ENCODE measurements around the gene EHBP1.

Gene EHBP1

DNA sequence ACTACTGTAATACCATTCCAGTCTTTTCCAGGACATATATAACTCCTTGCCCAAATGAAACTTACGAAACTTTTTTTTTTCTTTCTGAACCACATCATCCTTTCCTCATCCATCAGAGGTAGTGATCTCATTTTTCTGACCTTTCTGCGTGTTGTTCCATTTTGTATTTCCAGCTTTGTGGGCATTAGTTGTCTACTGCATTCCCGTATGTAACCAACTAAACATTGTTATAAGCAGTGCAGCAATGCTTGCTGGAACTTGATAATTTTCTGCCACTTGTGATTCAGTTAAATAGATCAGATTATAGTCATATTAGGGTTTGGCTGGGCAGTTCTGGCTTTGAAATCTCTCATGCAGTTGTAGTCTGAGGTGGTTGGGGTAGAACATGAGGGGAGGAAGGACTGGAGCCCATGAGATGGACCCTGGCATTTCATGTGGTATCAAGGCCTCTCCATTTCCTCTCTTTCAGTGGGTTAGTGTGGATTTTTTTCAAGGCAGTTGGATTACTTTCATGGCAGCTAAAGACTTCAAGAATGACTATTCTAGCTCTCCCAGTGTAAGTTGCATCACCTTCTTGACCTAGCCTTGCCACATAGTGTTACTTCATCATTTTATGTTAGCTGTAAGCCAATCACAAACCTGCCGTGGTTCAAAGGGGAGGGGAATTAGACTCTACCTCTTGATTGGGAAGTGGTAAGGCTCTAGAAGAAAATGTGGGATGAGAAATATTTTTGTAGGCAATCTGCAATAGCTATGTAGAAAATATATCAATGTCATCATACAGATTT lies 80.5 kb downstream of the EHBP1 start:
- no peak for DNase-seq

DNA sequence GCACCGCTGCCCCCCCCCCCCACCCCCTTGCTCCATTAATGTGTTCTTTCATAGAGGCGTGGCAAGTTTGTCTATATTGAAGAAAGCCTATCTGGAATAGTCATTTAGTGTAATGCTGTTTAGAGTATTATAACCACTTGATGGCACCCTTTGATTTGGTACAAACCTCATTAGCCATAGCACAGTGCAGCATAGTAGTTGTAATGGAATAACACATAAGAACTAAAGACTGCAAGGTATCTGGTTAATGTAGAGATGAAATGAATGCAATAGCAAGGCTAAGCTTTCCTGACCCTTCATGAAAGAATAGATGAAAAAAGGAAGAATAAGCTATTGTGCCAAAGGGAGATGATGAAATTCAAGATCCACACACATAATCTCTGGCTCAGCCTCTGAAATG lies 81.9 kb downstream of the EHBP1 start:
- DNase-seq: peak; percentile 10

DNA sequence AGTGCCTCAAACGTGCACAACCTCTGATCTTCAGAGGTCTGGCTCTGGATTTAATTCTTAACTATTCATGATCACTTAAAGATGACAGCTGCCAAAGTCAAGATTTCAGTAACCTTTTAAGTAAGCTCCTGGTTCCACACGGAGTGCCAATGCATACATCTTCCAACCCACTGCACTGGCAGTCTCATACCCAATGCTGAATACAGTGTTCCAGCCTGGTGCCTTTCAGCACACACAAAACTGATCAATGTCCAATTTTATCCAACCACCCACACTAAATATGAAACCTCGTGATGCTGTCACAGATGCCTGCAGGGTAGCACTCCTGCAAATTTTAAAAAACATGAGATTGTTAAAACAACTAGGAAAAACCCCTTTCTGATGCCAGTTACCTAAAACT lies 84.0 kb downstream of the EHBP1 start:
- DNase-seq: no peak

- no peak for DNase-seq
Observed at GRCh38 chr2:62789918-62790317, 84.4 kb downstream of the EHBP1 start.

GRCh38 chr2:62792408-62792807 lies 86.9 kb downstream of the EHBP1 start:
- DNase-seq: no peak

DNA sequence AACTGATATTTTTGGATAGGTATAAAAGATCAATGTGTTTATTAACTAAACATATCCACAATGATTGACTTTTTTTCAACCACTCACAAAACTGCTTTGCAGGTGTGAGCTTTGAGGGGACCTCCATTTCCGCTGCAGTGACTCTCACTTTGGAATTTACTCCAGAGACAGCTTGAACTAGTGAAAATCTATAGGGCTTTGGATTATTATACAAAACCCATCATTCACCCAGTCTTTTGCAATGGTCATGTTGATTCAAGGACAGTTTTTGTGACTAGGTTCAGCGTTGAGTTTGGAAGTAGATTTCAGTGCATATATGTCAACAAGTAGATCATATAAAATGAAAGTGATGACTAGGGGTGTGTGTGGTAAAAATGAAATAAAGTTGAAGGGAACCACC lies 87.7 kb downstream of the EHBP1 start:
- DNase-seq: no peak

- no peak for DNase-seq
Observed at GRCh38 chr2:62794791-62795190, 89.3 kb downstream of the EHBP1 start.

DNA sequence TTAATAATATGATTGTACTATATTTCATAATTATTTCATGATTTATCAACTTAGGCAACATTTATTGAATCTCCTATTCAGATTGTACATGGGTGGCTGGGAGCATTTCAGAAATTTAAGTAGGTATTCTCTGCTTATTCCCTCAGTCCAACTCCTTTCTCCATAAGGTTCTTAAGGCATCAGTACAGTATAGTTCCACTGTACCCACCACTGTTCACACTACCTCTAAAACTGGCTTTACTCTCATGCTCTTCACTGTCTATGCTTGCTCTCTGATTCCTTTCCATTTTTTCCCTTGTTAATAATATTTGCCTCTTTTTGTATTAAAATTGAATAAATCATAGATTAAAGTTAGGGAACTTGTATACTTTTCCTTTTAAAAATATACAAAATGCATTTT lies 89.8 kb downstream of the EHBP1 start:
- no peak for DNase-seq

DNA sequence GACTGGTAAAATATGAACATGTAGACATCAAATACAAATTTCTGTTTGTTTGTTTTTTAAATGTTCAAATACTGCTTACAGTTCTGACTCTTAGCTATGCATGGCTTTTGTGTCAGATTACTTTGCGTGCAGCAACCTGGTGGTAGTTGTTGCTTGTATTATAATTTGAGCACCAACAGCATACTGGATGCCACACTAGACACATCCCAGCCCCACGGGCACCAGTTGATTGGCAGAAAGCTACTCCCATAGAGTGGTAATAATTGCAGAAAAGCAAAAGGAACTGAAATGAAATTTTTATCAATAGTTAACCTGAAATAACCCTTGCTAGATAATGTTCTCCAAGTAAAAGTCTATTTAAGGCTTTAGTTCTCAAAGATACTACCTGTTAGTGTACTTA lies 91.6 kb downstream of the EHBP1 start:
- no peak for DNase-seq

DNA sequence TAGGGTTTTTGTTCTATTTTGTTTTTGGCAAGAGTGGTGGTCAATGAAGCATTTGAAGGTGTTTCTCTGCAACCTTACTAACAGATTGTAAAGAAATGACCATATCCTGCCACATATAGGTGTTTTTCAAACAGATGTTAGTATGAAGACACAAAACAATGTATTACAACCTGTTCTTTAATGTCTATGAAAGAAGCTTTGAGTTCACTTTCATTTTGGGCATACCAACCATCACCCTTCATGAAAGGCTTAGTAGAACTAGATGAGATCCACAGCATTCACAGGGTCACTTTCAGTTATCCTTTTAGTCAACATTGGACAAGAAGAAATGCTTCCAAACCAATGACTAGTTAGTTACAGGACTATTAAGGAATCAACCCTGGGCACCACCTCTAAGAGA lies 95.1 kb downstream of the EHBP1 start:
- no peak for DNase-seq

GRCh38 chr2:62801110-62801509 lies 95.6 kb downstream of the EHBP1 start:
- DNase-seq: no peak

DNA sequence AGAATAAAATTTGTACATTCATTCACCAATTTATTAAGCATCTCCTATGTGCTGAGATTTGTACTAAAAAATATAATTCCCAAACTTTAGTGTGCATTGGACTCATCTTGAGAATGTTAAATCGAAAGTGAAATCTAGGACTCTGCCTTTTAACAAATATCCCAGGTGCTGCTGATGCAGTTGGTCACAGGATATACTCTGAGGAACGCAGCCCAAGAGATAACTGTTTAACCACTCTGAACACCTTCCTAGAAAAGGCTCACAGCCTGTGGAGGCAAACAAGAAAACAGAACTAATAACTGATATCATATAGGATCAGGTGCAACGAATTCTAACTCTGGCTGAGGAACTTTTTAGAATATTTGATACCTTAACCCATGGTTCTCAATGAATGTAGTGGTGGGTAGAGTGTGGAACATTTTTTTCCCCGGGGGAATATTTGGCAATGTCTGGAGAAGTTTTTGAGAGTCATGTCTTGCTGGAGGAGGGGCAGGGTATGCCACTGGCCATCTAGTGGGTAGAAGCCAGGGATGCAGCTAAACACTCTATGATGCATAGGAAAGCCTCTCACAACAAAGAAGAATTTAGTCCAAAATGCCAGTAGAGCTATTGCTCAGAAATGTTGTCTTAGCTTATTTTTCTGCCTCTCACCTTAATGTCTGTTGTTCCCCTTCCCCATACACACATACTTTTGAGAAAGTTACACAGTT lies 96.5 kb downstream of the EHBP1 start:
- no peak for DNase-seq

GRCh38 chr2:62803961-62804360 lies 98.4 kb downstream of the EHBP1 start:
- DNase-seq: no peak

- DNase-seq: no peak
Observed at GRCh38 chr2:62806231-62806630, 100.7 kb downstream of the EHBP1 start.

DNA sequence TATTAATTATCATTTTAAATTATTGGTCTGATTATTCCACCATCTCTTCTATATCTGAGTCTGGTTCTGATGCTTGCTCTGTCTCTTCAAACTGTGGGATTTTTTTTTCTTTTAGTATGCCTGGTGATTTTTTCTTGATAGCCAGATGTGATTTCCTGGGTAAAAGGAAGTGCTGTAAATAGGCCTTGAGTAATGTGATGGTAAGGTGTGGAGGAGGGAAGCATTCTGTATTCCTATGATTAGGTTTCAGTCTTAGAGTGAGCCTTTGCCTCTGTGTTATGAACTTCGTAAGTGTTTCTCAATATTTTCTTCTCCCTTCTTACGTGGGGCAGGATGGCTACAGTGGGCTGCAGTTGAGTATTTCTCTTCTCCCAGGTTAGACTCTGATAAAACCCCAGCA lies 103.0 kb downstream of the EHBP1 start:
- DNase-seq: no peak

DNA sequence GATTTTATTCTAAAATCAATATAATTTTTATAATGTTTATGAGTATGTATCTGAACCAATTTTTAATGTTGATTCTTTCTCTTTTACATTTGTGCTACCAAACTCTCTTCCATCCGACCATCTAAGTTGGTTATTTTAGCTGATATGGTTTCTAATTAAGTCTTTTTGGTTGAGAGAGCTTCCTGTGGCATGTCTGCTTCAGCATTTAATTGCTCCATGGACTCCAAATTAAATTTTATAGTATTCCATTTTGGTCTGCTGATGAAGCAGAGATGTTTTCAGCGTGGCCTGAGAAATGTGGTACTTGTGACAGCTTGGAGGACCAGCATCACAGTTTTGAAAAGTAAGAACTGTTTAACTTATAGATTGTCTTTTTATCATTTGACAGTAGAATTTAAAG lies 105.6 kb downstream of the EHBP1 start:
- no peak for DNase-seq

DNA sequence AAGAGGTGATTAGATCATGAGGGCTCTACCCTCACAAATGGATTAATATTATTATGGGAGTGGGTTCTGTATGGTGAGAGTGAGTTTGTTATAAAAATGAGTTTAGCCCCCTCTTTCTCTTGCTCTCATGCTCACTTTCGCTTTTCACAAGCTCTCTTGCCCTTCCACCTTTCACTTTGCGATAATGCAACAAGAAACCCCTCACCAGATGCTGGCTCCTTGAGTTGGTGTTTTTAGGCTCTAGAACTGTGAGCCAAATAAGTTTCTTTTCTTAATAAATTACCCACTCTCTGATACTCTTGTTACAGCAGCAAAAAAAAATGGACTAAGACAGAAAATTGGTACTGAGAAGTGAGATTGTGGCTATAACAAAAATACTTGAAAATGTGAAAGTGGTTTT lies 106.5 kb downstream of the EHBP1 start:
- no peak for DNase-seq

- no peak for DNase-seq
Observed at GRCh38 chr2:62812921-62813825, 107.7 kb downstream of the EHBP1 start.

DNA sequence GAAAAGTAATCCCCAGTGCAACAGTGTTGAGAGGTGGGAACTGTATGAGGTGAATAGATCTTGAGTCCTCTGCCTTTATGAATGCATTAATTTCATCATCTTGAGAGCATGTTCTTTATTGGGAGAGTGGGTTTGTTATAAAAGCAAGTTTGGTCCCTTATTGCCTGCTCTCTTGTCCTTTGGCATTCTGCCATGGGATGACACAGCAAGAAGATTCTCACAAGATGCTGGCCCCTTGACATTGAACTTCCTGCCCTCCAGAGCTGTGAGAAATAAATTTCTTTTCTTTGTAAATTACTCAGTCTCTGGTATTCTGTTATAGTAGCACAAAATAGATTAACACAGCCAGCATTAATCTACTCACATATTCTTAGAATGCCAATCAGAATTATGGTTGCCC lies 108.6 kb downstream of the EHBP1 start:
- no peak for DNase-seq

DNA sequence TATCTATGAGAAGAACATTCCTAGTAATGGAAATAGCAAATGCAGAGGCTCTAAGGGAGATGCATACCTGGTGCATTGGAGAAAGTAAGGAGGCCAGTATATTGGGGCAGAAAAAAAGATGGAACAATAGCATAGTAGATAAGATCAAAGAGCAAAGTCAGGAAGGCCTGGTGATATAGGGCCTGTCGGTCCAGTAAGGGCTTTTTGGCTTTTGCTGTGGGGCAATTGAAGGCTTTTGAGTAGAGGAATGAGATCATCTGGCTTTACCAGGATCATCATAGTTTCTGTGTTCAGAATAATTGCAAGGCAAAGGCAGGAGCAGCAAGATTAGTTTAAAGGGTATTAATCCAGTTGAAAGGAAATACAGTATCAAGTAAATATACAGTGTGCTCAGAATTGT lies 111.8 kb downstream of the EHBP1 start:
- DNase-seq: no peak

DNA sequence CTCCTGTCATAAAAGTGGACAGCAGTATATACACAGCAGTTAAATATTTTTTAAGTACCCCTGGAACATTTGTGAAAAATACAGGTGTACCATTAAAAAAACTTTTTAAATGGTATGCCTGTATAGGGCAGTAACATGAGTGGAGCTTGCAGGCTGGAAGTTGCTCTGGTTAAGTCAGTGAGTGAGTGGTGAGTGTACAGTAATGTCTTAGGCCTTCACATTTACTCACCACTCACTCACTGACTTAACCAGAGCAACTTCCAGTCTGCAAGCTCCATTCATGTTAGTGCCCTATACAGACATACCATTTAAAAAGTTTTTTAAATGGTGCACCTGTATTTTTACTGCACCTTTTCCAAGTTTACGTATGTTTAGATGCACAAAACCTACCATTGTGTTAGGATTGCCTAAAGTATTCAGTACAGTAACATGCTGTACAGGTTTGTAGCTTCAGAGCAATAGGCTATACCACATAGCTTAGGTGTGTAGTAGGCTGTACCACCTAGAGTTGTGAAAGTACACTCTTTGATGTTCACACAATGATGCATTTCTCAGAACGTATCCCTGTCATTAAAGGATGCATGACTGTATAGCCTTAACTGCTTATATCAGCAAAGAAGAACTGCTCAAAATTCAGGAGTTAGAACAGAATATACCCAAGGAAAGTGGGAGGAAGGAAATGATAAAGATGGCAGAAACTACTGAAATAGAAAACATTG lies 112.6 kb downstream of the EHBP1 start:
- DNase-seq: no peak

- no peak for DNase-seq
Observed at GRCh38 chr2:62822549-62822948, 117.0 kb downstream of the EHBP1 start.

DNA sequence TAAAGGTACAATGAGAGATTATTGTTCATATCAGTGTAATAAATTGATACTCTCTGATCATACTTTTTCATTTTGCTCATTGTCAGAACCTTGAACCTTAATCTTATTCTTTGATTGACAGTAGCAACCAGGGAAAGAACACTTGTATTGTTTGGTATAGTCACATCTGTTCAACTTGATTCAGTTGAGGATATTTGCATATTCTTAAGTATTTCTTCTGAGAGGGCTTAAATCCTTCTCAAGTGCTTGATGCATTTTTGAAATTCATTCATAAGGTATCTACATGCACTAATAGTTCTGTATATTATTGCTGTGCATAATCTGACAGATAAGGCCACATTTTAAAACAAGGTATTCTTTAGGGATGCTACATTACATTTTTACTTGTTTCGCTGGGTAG lies 118.9 kb downstream of the EHBP1 start:
- no peak for DNase-seq
